AG04450 (cell line): ENCODE data around the gene CFAP107. TPM values are rescaled to one million over a fixed set of nuclear protein-coding genes. Genes with fewer than 3 reads are reported as not detected.

Source experiments
- CTCF ChIA-PET: fragments of 300-600, 350-600 bp; formaldehyde crosslinking; extraction: SDS; loops from one replicate; lab custom pipeline; 2022; ENCODE audit warnings: antibody characterized with exemption, inconsistent platforms; lab: Charles Lee
- POLR2A ChIA-PET: fragments of 350-600 bp; formaldehyde crosslinking; extraction: SDS; loops from one replicate; lab custom pipeline; 2021; ENCODE audit warnings: antibody characterized with exemption, inconsistent platforms; lab: Yijun Ruan, JAX
- DNase-seq: peaks from one replicate; pipeline ENCODE4 v3.0.0-alpha.2; 2011; ENCODE audit warnings: low read depth, low spot score
- H3K27ac ChIP-seq: one replicate; pipeline ENCODE4 v1.5.1; 2012; ENCODE audit warnings: low read depth, low read length, control low read depth
- H3K27me3 ChIP-seq: one replicate; pipeline ENCODE4 v1.6.0; 2012; ENCODE audit warnings: low read length; ENCODE audit not compliant: control insufficient read depth, insufficient read depth
- H3K4me3 ChIP-seq: 2 replicates; pipeline ENCODE4 v1.5.1; 2011; ENCODE audit warnings: mild to moderate bottlenecking, low read depth, low read length, control low read depth
- H3K9me3 ChIP-seq: 2 replicates; pipeline ENCODE4 v1.5.1; 2012; ENCODE audit warnings: low read length; ENCODE audit not compliant: control insufficient read depth, insufficient read depth
- CTCF ChIP-seq: IDR thresholded peaks from 2 replicates; pipeline ENCODE4 v1.5.1; 2011; ENCODE audit warnings: low read depth, low read length, control low read depth, inconsistent platforms
- polyA plus RNA-seq: library from polyadenylated mRNA; depleted of rRNA; stranded (reverse); fragments of >200 nt; gene quantifications from 2 replicates; pipeline ENCODE4 v1.2.3, GENCODE V29; 2011

The CFAP107 gene
- polyA plus RNA-seq, 1 experiment: not detected

- DNase-seq: no peak
- POLR2A ChIA-PET: no interaction called here
- no peak for TF ChIP-seq CTCF
- no peaks in the 10 kb centered on the region for H3K27me3 ChIP-seq
- H3K4me3 ChIP-seq: no peak overlapping the region
- CTCF ChIA-PET: no interaction called here
- no peak overlapping the region for H3K27ac ChIP-seq
- H3K9me3 ChIP-seq: peaks cover 27% of the 10 kb centered on the region
Observed at GRCh38 chr1:12756273-12756672, 10.3 kb downstream of the CFAP107 start.

GRCh38 chr1:12756768-12757413 lies 10.9 kb downstream of the CFAP107 start:
- H3K4me3 ChIP-seq: no peak overlapping the region
- H3K9me3 ChIP-seq: peaks cover 33% of the 10 kb centered on the region
- ChIA-PET POLR2A (no interaction called here), CTCF (no interaction called here)
- no peak for DNase-seq
- no peaks in the 10 kb centered on the region for H3K27me3 ChIP-seq
- TF ChIP-seq CTCF: no peak
- no peak overlapping the region for H3K27ac ChIP-seq

DNA sequence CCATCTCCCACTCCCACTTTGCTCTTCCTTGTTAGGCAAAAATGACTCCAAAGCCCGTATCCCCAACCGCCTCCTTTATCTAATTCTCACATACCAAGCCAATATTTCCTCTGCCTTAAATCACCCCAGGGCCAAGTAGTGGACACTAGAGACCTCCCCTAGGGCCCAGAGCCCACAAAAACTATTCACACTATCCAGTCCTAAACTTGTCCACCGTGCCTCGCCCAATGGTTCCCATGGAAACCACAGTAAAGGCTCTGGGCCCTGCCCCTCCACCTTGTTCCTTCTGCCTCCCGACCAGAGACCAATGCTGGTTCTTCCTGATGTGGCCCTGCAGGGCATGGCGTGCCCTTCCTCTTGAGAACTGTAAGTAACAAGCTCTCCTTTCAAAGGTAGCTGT lies 11.8 kb downstream of the CFAP107 start:
- H3K4me3 ChIP-seq: no peak overlapping the region
- H3K27ac ChIP-seq: no peak overlapping the region
- ChIA-PET POLR2A (no interaction called here), CTCF (no interaction called here)
- no peak for DNase-seq
- H3K27me3 ChIP-seq: no peaks in the 10 kb centered on the region
- no peak for TF ChIP-seq CTCF
- peaks cover 37% of the 10 kb centered on the region for H3K9me3 ChIP-seq

DNA sequence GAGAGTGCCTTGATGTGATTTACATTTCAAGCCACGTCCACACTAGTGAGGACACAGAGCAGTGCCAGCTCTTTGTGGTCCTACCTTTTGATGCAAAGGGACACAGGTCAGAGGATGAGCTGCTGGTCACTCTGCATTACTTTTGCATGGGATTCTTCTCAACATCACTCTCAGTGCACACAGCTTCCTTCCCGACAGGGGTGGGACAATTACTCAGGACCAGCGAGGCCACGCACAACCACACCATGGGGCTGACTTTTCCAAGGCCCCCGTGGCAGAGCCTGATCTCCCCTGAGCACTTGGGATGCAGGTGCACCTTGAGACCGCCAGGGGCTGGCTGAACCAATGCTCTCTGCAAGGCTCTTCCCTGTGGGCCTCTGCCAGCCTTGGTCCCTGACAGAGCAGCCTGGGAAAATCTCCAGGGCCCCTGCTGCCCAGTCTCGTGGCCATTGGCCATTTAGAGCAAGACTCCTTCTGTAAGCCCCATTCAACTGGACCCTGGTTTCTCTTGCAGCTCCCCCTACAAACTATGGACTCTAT lies 14.3 kb downstream of the CFAP107 start:
- H3K27me3 ChIP-seq: no peaks in the 10 kb centered on the region
- no peak overlapping the region for H3K27ac ChIP-seq
- ChIA-PET POLR2A (no interaction called here), CTCF (no interaction called here)
- no peak for DNase-seq
- TF ChIP-seq CTCF: no peak
- H3K9me3 ChIP-seq: peaks cover 43% of the 10 kb centered on the region
- no peak overlapping the region for H3K4me3 ChIP-seq

GRCh38 chr1:12761781-12762180 lies 15.8 kb downstream of the CFAP107 start:
- ChIA-PET CTCF (no interaction called here), POLR2A (no interaction called here)
- no peak for TF ChIP-seq CTCF
- H3K4me3 ChIP-seq: no peak overlapping the region
- DNase-seq: no peak
- H3K27me3 ChIP-seq: no peaks in the 10 kb centered on the region
- H3K9me3 ChIP-seq: peaks cover 40% of the 10 kb centered on the region
- H3K27ac ChIP-seq: no peak overlapping the region
